ENCODE data around the gene MORN4. TPM values are rescaled to one million over a fixed set of nuclear protein-coding genes. Genes with fewer than 3 reads are reported as not detected.

Gene MORN4
- total RNA-seq, 1 donor, result 5.6 TPM

DNA sequence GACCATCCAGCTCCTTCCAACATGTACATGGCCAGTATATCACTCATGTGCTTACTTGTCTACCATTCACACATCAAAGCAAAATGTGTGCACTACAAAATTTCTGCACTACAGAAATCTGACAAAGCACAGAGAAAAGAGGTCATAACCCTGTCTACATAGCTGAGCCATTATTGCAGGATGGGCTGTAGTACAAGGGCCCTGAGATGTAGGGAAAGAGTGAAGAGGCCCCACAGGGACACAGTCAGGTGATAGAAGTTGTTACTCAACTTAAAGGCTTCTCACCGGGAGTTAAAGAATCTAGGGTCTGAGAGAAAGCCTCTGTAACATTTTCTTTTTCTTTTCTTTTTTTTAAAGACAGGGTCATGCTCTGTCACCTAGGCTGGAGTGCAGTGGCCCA lies 36.3 kb upstream of the MORN4 start:
- H3K4me3 ChIP-seq (ENCODE audit: low read depth, low read length), result no peak overlapping the region
- no peak for DNase-seq (ENCODE audit: low read depth)
- TF ChIP-seq, protein P1, sequence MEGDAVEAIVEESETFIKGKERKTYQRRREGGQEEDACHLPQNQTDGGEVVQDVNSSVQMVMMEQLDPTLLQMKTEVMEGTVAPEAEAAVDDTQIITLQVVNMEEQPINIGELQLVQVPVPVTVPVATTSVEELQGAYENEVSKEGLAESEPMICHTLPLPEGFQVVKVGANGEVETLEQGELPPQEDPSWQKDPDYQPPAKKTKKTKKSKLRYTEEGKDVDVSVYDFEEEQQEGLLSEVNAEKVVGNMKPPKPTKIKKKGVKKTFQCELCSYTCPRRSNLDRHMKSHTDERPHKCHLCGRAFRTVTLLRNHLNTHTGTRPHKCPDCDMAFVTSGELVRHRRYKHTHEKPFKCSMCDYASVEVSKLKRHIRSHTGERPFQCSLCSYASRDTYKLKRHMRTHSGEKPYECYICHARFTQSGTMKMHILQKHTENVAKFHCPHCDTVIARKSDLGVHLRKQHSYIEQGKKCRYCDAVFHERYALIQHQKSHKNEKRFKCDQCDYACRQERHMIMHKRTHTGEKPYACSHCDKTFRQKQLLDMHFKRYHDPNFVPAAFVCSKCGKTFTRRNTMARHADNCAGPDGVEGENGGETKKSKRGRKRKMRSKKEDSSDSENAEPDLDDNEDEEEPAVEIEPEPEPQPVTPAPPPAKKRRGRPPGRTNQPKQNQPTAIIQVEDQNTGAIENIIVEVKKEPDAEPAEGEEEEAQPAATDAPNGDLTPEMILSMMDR (IDR thresholded peaks at IDR 0.05; ENCODE audit: insufficient read depth, low read depth, low read length), result no peak

DNA sequence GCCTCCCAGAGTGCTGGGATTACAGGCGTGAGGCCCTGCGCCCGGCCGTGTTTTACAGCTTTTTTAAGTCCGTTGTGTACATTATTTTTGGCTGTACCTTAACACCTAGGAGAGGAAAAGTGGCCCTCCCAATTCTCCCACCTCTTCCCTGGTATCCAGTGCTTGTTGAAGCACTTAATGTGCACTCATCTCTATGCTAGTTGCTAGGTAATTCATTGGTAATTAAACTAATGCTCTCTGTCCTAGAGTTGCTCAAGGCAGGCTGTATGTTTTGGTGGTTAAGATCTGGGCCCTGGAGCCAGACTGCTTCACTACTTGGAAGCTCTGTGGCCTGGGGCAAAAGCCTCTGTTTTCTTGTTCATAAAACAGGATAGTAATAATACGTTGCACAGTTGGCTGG lies 34.2 kb upstream of the MORN4 start:
- TF ChIP-seq, protein P1 (IDR thresholded peaks at IDR 0.05; ENCODE audit: insufficient read depth, low read depth, low read length), result no peak
- DNase-seq (ENCODE audit: low read depth), result no peak
- no peak overlapping the region for H3K4me3 ChIP-seq (ENCODE audit: low read depth, low read length)

DNA sequence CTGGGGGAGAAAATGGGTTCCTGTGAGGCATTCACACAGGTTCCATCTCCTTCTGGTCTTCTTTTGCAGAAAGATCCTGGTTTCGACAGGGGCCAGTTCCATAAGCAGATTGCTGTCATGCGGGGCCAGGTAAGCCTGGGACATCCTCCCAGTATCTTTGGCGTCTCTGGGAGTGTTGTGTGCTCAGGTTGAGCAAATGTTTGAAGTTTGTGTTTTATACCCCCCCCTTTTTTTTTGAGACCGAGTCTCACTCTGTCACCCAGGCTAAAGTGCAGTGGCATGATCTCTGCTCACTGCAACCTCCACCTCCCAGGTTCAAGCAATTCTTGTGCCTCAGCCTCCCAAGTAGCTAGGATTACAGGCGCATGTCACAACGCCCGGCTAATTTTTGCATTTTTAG lies 33.7 kb upstream of the MORN4 start:
- DNase-seq (ENCODE audit: low read depth), result no peak
- H3K4me3 ChIP-seq (ENCODE audit: low read depth, low read length), result no peak overlapping the region
- TF ChIP-seq, protein P1 (IDR thresholded peaks at IDR 0.05; ENCODE audit: insufficient read depth, low read depth, low read length), result no peak

DNA sequence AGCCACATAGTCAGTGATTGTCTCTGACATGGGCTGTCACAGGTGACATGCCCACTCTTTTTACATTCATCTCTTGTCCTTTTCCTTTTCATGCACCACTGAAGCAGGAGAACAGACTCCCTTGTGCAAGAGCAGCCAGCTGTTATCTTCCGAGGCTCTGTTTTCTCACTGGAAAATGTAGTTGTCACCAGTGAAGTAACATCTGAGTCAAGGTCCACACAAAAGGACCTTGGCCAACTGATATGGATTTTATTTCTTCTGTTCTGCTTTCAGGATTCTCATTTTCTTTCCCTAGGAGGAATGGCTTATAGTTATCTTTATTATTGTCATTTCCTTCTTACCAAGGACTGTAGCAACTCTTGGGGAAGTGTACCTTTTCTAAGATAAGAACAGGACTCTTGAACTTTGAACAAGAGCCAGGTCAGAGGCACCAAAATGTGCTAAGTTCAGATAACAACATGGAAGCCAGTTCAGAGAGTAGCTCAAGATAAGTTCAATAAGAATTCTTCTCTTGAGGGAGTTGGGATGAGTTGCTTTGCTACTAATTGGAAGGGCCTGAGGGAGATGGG lies 31.1 kb upstream of the MORN4 start:
- DNase-seq (ENCODE audit: low read depth), result no peak
- no peak overlapping the region for H3K4me3 ChIP-seq (ENCODE audit: low read depth, low read length)
- TF ChIP-seq, protein P1 (IDR thresholded peaks at IDR 0.05; ENCODE audit: insufficient read depth, low read depth, low read length), result no peak

DNA sequence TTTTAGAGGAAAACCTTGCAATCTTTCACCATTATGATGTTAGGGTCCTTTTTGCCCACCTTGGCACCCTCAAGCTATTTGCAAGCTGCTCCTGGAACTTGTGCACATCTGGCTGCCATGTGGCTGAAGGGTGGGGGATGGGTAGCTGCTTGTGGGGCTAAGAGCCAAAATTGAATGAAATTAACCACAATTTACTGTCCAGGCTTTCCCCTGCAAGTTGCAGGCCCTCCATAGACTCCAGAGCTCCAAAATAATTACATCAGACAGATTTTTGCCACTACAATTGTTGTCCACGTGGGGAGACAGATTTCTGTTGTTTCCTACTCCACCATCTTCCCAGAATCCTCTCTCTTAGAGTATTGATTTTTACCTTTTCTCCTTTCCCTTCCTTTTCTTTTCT lies 26.3 kb upstream of the MORN4 start:
- TF ChIP-seq, protein P1 (IDR thresholded peaks at IDR 0.05; ENCODE audit: insufficient read depth, low read depth, low read length), result no peak
- peak; percentile 88 for DNase-seq (ENCODE audit: low read depth)

DNA sequence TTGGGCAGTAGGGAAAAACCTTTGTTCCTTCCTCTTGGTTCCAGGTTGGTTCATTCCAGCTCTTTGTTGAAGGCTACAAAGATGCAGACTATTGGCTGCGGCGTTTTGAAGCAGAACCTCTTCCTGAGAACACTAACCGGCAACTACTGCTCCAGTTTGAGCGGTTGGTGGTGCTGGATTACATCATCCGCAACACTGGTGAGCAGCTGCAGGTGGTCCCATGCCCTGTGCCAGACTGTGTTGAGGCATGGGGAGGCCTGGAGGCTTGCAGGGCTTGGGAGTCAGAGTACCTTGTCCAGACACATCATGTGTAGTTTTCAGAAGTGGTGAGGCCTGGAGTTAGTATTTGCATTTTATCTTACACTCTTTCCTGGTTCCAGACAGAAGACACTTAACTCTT lies 23.5 kb upstream of the MORN4 start:
- TF ChIP-seq, protein P1 (IDR thresholded peaks at IDR 0.05; ENCODE audit: insufficient read depth, low read depth, low read length), result no peak
- no peak for DNase-seq (ENCODE audit: low read depth)
- no peak overlapping the region for H3K4me3 ChIP-seq (ENCODE audit: low read depth, low read length)

More for the DNA sequence above, 26.3 kb upstream of the MORN4 start:
- H3K4me3 ChIP-seq (ENCODE audit: low read depth, low read length), result no peak overlapping the region

DNA sequence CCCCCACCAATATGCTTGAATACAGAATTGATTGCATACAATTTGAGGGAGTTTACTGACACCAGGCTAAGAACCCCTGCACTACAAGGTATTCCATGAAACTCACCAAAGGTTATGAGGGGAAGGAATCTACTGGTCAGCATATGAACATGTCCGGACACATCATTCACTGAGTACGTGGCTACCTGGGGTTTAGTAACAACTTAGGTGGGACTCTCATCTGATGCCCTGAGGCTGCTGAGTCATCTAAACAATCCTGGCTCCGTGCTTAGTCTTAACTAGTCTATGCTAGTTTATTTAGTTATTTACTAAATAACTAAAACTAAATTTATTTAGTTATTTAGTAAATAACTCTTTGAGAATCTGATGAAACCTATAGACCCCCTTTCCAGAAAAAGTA lies 18.5 kb upstream of the MORN4 start:
- H3K4me3 ChIP-seq (ENCODE audit: low read depth, low read length), result no peak overlapping the region
- DNase-seq (ENCODE audit: low read depth), result peak; percentile 41
- TF ChIP-seq, protein P1 (IDR thresholded peaks at IDR 0.05; ENCODE audit: insufficient read depth, low read depth, low read length), result no peak
